HG03045 (cell line): ENCODE measurements around the gene FRMD3.

ENCODE experiments used
- ATAC-seq: cut with Tn5 transposase; IDR thresholded peaks from one replicate; pipeline ENCODE4 v1.9.1; 2021; ENCODE audit warnings: mild to moderate bottlenecking, moderate library complexity; ENCODE audit not compliant: unreplicated experiment

The FRMD3 gene

GRCh38 chr9:83538172-83538889 is at the start of gene FRMD3:
FRMD3 (minus strand) TSS chr9:83538401; CDS start chr9:83538231, 170 bp downstream.
- no peak for ATAC-seq

GRCh38 chr9:83584995-83585394 is 46.8 kb upstream of the FRMD3 start:
- ATAC-seq: no peak

- ATAC-seq: no peak
Observed at GRCh38 chr9:83583151-83584014, 45.2 kb upstream of the FRMD3 start.

- no peak for ATAC-seq
Observed at GRCh38 chr9:83582029-83582428, 43.8 kb upstream of the FRMD3 start.

- ATAC-seq: no peak
Observed at GRCh38 chr9:83574482-83574881, 36.3 kb upstream of the FRMD3 start.

- ATAC-seq: no peak
Observed at GRCh38 chr9:83572524-83572923, 34.3 kb upstream of the FRMD3 start.

- ATAC-seq: no peak
Observed at GRCh38 chr9:83570359-83570758, 32.2 kb upstream of the FRMD3 start.

GRCh38 chr9:83569326-83569725 is 31.1 kb upstream of the FRMD3 start:
- no peak for ATAC-seq

- ATAC-seq: no peak
Observed at GRCh38 chr9:83563360-83563759, 25.2 kb upstream of the FRMD3 start.

GRCh38 chr9:83560169-83560826 is 22.1 kb upstream of the FRMD3 start:
- no peak for ATAC-seq

- no peak for ATAC-seq
Observed at GRCh38 chr9:83557771-83558170, 19.6 kb upstream of the FRMD3 start.

GRCh38 chr9:83557317-83557716 is 19.1 kb upstream of the FRMD3 start:
- no peak for ATAC-seq

GRCh38 chr9:83554278-83554677 is 16.1 kb upstream of the FRMD3 start:
- ATAC-seq: no peak

GRCh38 chr9:83544002-83544698 is 5.9 kb upstream of the FRMD3 start:
- ATAC-seq: peak; percentile 78

- no peak for ATAC-seq
Observed at GRCh38 chr9:83538890-83539238, 663 bp upstream of the FRMD3 start.

GRCh38 chr9:83537331-83538171 is 650 bp downstream of the FRMD3 start:
- ATAC-seq: no peak

- no peak for ATAC-seq
Observed at GRCh38 chr9:83536332-83536731, 1.9 kb downstream of the FRMD3 start.

- no peak for ATAC-seq
Observed at GRCh38 chr9:83535736-83536135, 2.5 kb downstream of the FRMD3 start.

- ATAC-seq: no peak
Observed at GRCh38 chr9:83533296-83533695, 4.9 kb downstream of the FRMD3 start.

- ATAC-seq: no peak
Observed at GRCh38 chr9:83526901-83527300, 11.3 kb downstream of the FRMD3 start.
